Measurements from ENCODE around the gene BRINP3.

Gene BRINP3

DNA sequence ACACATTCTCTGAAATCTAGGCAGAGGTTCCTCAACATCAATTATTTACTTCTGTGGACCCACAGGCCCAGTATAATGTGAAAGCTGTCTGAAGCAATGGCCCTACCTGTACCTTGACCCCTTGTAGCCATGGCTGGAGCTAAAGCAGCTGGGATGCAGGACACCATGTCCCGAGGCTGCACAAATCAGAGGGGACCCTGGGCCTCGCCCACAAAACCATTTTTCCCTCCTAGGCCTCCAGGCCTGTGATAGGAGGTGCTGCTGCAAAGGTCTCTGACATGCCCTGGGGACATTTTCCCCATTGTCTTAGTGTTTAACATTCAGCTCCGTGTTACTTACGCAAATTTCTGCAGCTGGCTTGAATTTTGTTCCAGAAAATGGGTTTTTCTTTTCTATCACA, 110.5 kb downstream of the BRINP3 start:
- no peak overlapping the region for H3K4me2 ChIP-seq (ENCODE audit: low read depth, low read length, poor library complexity, severe bottlenecking)
- TF ChIP-seq, protein P1, sequence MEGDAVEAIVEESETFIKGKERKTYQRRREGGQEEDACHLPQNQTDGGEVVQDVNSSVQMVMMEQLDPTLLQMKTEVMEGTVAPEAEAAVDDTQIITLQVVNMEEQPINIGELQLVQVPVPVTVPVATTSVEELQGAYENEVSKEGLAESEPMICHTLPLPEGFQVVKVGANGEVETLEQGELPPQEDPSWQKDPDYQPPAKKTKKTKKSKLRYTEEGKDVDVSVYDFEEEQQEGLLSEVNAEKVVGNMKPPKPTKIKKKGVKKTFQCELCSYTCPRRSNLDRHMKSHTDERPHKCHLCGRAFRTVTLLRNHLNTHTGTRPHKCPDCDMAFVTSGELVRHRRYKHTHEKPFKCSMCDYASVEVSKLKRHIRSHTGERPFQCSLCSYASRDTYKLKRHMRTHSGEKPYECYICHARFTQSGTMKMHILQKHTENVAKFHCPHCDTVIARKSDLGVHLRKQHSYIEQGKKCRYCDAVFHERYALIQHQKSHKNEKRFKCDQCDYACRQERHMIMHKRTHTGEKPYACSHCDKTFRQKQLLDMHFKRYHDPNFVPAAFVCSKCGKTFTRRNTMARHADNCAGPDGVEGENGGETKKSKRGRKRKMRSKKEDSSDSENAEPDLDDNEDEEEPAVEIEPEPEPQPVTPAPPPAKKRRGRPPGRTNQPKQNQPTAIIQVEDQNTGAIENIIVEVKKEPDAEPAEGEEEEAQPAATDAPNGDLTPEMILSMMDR (IDR thresholded peaks at IDR 0.05; ENCODE audit: insufficient read depth, low read length, poor library complexity, severe bottlenecking): no peak
- no peak for TF ChIP-seq EZH2phosphoT487 (conservative IDR thresholded peaks at IDR 0.05; ENCODE audit: low read length)

DNA sequence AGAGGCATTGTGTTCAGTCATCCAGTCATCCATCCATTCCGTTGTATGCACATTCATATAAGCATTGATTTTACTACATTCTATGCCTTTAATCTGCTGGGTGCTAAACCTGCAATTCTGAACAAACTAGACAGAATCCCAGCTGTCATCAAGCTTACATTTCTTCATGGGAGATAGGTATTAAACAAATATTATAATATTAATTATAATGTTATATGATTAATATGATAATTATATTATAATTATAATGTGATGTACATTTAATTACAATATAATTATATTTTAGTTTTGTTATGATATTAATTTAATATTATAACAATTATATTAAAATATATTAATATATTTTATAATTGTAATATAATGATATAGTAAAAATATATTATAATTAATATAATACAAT, 112.4 kb downstream of the BRINP3 start:
- TF ChIP-seq, protein P1 (IDR thresholded peaks at IDR 0.05; ENCODE audit: insufficient read depth, low read length, poor library complexity, severe bottlenecking): no peak
- no peak for TF ChIP-seq EZH2phosphoT487 (conservative IDR thresholded peaks at IDR 0.05; ENCODE audit: low read length)
- Histone ChIP-seq H3K36me3 (ENCODE audit: low read length) (no peaks in the 10 kb centered on the region), H2AFZ (ENCODE audit: low read depth, low read length, severe bottlenecking) (no peak overlapping the region), H3K79me2 (ENCODE audit: insufficient read depth, low read length) (no peaks in the 10 kb centered on the region), H3K4me2 (ENCODE audit: low read depth, low read length, poor library complexity, severe bottlenecking) (no peak overlapping the region), H3K9ac (ENCODE audit: low read length) (no peak overlapping the region), H4K20me1 (ENCODE audit: low read depth, low read length) (no peaks in the 10 kb centered on the region), H3K27ac (ENCODE audit: low read depth, low read length) (no peak overlapping the region), H3K4me3 (ENCODE audit: insufficient read depth, low read length, poor library complexity, severe bottlenecking) (no peak overlapping the region), H3K9me2 (replicated peaks; ENCODE audit: insufficient read depth, low read length) (no peaks in the 10 kb centered on the region), H3K27me3 (ENCODE audit: low read length) (no peaks in the 10 kb centered on the region), H3K9me3 (ENCODE audit: insufficient read depth, low read length) (peaks cover 14% of the 10 kb centered on the region; the same call in 1 of the 2 replicates), H3F3A (ENCODE audit: insufficient read depth) (no peaks in the 10 kb centered on the region)

More for the DNA sequence above, 110.5 kb downstream of the BRINP3 start:
- Histone ChIP-seq H3K9me3 (ENCODE audit: insufficient read depth, low read length) (peaks cover 14% of the 10 kb centered on the region; the same call in 1 of the 2 replicates), H3F3A (ENCODE audit: insufficient read depth) (no peaks in the 10 kb centered on the region), H3K27ac (ENCODE audit: low read depth, low read length) (no peak overlapping the region), H4K20me1 (ENCODE audit: low read depth, low read length) (no peaks in the 10 kb centered on the region), H3K36me3 (ENCODE audit: low read length) (no peaks in the 10 kb centered on the region), H3K4me3 (ENCODE audit: insufficient read depth, low read length, poor library complexity, severe bottlenecking) (no peak overlapping the region), H3K9ac (ENCODE audit: low read length) (no peak overlapping the region), H3K27me3 (ENCODE audit: low read length) (no peaks in the 10 kb centered on the region), H3K9me2 (replicated peaks; ENCODE audit: insufficient read depth, low read length) (no peaks in the 10 kb centered on the region), H2AFZ (ENCODE audit: low read depth, low read length, severe bottlenecking) (no peak overlapping the region), H3K79me2 (ENCODE audit: insufficient read depth, low read length) (no peaks in the 10 kb centered on the region)

DNA sequence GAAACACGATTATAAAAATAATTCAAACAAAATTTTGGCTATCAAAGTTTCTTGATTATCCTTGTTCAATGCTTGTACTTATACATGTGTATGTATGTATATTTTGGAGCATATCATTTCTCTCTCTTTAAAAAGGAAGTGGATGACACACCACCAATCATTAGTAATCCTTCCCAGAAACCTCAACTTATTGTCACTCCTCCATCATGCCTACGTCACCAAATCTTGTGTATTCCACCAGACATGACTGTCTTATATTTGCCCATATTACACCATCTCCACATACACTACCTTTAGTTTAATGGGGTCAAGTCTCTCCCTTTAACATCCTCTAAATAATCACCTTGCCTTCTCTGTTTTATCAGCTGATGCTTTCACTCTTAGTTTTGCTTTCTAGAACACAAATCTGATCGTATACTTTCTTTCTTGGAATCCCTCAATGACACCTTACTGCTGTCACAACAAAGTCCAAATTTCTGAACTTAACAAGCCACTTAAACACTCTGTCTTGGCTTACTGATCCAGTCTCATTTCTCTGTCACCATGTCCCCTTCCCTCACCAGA, 124.0 kb downstream of the BRINP3 start:
- Histone ChIP-seq H3K36me3 (ENCODE audit: low read length) (no peaks in the 10 kb centered on the region), H3F3A (ENCODE audit: insufficient read depth) (no peaks in the 10 kb centered on the region), H3K9ac (ENCODE audit: low read length) (no peak overlapping the region), H3K27me3 (ENCODE audit: low read length) (no peaks in the 10 kb centered on the region), H3K9me3 (ENCODE audit: insufficient read depth, low read length) (no peaks in the 10 kb centered on the region), H3K79me2 (ENCODE audit: insufficient read depth, low read length) (no peaks in the 10 kb centered on the region), H3K4me3 (ENCODE audit: insufficient read depth, low read length, poor library complexity, severe bottlenecking) (no peak overlapping the region), H3K9me2 (replicated peaks; ENCODE audit: insufficient read depth, low read length) (no peaks in the 10 kb centered on the region), H2AFZ (ENCODE audit: low read depth, low read length, severe bottlenecking) (peak overlapping the region; percentile 40), H3K27ac (ENCODE audit: low read depth, low read length) (no peak overlapping the region), H4K20me1 (ENCODE audit: low read depth, low read length) (no peaks in the 10 kb centered on the region), H3K4me2 (ENCODE audit: low read depth, low read length, poor library complexity, severe bottlenecking) (no peak overlapping the region)
- TF ChIP-seq, protein P1 (IDR thresholded peaks at IDR 0.05; ENCODE audit: insufficient read depth, low read length, poor library complexity, severe bottlenecking): no peak
- TF ChIP-seq EZH2phosphoT487 (conservative IDR thresholded peaks at IDR 0.05; ENCODE audit: low read length): no peak

All from SU-DHL-6 (cell line).